GM23338 (cell line): ENCODE results near the gene ELF5. TPM values are rescaled to one million over a fixed set of nuclear protein-coding genes. Genes with fewer than 3 reads are reported as not detected.

Experiments used
- ATAC-seq: fragments of 200-7000 bp; cut with Tn5 transposase; 3 replicates; pipeline ENCODE4 v1.9.1; 2020
- DNase-seq: peaks from one replicate; pipeline ENCODE4 v3.0.0-alpha.2; 2015; ENCODE audit warnings: low spot score
- H2AFZ ChIP-seq: fragments of 200-600 bp; sonication (generic); 2 replicates; pipeline ENCODE4 v1.8.0; 2016; ENCODE audit warnings: antibody characterized with exemption, mild to moderate bottlenecking, moderate library complexity
- H3F3A ChIP-seq: fragments of 200-600 bp; sonication (generic); replicated peaks from 2 replicates; pipeline ENCODE4 v1.8.0; 2017; ENCODE audit warnings: antibody characterized with exemption, mixed run types, low read depth
- H3K27ac ChIP-seq: fragments of 200-600 bp; sonication (generic); 2 replicates; pipeline ENCODE4 v1.6.1; 2016; ENCODE audit warnings: low read depth
- H3K27me3 ChIP-seq: fragments of 200-600 bp; sonication (generic); 2 replicates; pipeline ENCODE4 v1.8.0; 2016; ENCODE audit warnings: mild to moderate bottlenecking, mixed run types, moderate library complexity; ENCODE audit not compliant: insufficient read depth
- H3K36me3 ChIP-seq: fragments of 200-600 bp; sonication (generic); 2 replicates; pipeline ENCODE4 v1.8.0; 2016; ENCODE audit warnings: mild to moderate bottlenecking; ENCODE audit not compliant: insufficient read depth
- H3K4me1 ChIP-seq: fragments of 200-600 bp; sonication (generic); 2 replicates; pipeline ENCODE4 v1.8.0; 2016; ENCODE audit warnings: mild to moderate bottlenecking, moderate library complexity; ENCODE audit not compliant: insufficient read depth
- H3K4me2 ChIP-seq: fragments of 200-600 bp; sonication (generic); 2 replicates; pipeline ENCODE4 v1.7.1; 2017; ENCODE audit warnings: mixed run types
- H3K4me3 ChIP-seq: fragments of 200-600 bp; sonication (generic); 2 replicates; pipeline ENCODE4 v1.6.1; 2016; ENCODE audit warnings: mixed run types
- H3K79me2 ChIP-seq: fragments of 200-600 bp; sonication (generic); replicated peaks from 2 replicates; pipeline ENCODE4 v1.8.0; 2017; ENCODE audit warnings: mild to moderate bottlenecking; ENCODE audit not compliant: insufficient read depth
- H3K9me2 ChIP-seq: fragments of 200-600 bp; sonication (generic); 2 replicates; pipeline ENCODE4 v1.8.0; 2017; ENCODE audit not compliant: insufficient read depth
- H4K20me1 ChIP-seq: fragments of 200-600 bp; sonication (generic); replicated peaks from 2 replicates; pipeline ENCODE4 v1.8.0; 2017; ENCODE audit warnings: mild to moderate bottlenecking; ENCODE audit not compliant: insufficient read depth
- H3K27ac Mint-ChIP-seq: 2 replicates; pipeline ENCODE4 v1.8.0; 2020; ENCODE audit warnings: inconsistent platforms, mild to moderate bottlenecking, moderate library complexity, mixed read lengths
- H3K27me3 Mint-ChIP-seq: 3 replicates; pipeline ENCODE4 v1.8.0; 2022; ENCODE audit warnings: low read depth, mild to moderate bottlenecking, moderate library complexity, mixed read lengths, inconsistent platforms; ENCODE audit not compliant: insufficient read depth, poor library complexity
- H3K36me3 Mint-ChIP-seq: 3 replicates; pipeline ENCODE4 v1.8.0; 2021; ENCODE audit warnings: low read depth, mild to moderate bottlenecking, inconsistent platforms, moderate library complexity, mixed read lengths
- H3K4me1 Mint-ChIP-seq: 3 replicates; pipeline ENCODE4 v1.8.0; 2020; ENCODE audit warnings: mild to moderate bottlenecking, inconsistent platforms, mixed read lengths
- H3K4me3 Mint-ChIP-seq: 3 replicates; pipeline ENCODE4 v1.8.0; 2021; ENCODE audit warnings: moderate library complexity, mild to moderate bottlenecking, inconsistent platforms, mixed read lengths
- H3K9me3 Mint-ChIP-seq: 3 replicates; pipeline ENCODE4 v1.8.0; 2020; ENCODE audit warnings: moderate library complexity, mild to moderate bottlenecking, inconsistent platforms, mixed read lengths
- CREB1 ChIP-seq: fragments of 250-450 bp; sonication (Bioruptor Pico); IDR thresholded peaks from 2 replicates; pipeline ENCODE4 v1.5.0; 2020; ENCODE audit warnings: low read depth, mild to moderate bottlenecking, moderate library complexity
- EZH2 ChIP-seq: fragments of 200-600 bp; sonication (generic); IDR thresholded peaks from one replicate; pipeline ENCODE4 v1.8.0; 2017; ENCODE audit warnings: antibody characterized with exemption, mild to moderate bottlenecking, low read depth; ENCODE audit not compliant: unreplicated experiment
- JUNB ChIP-seq: IDR thresholded peaks from one replicate; pipeline ENCODE4 v1.6.1; 2016; ENCODE audit warnings: antibody characterized with exemption; ENCODE audit not compliant: unreplicated experiment
- NANOG ChIP-seq: IDR thresholded peaks from 2 replicates; pipeline ENCODE4 v1.6.1; 2016; ENCODE audit warnings: antibody characterized with exemption, borderline replicate concordance
- POLR2AphosphoS5 ChIP-seq: IDR thresholded peaks from 2 replicates; pipeline ENCODE4 v1.6.1; 2016; ENCODE audit warnings: antibody characterized with exemption, low read depth
- STAT1 ChIP-seq: IDR thresholded peaks from one replicate; pipeline ENCODE4 v1.6.1; 2016; ENCODE audit warnings: antibody characterized with exemption; ENCODE audit not compliant: unreplicated experiment
- ZNF114 ChIP-seq: fragments of 250-450 bp; sonication (Bioruptor Pico); IDR thresholded peaks from 2 replicates; pipeline ENCODE4 v1.5.0; 2020; ENCODE audit warnings: mild to moderate bottlenecking, moderate library complexity
- ZNF331 ChIP-seq: fragments of 250-450 bp; sonication (Bioruptor Pico); IDR thresholded peaks from 2 replicates; pipeline ENCODE4 v1.5.0; 2020; ENCODE audit warnings: low read depth, mild to moderate bottlenecking, moderate library complexity
- polyA plus RNA-seq: library from polyadenylated mRNA; unstranded; fragments of >200 nt; fragmentation: Nextera tagmentation; extraction: Ambion mirVana; gene quantifications from 2 replicates; pipeline ENCODE4 v1.2.1, GENCODE V29; 2016
- total RNA-seq: library from RNA; depleted of rRNA; stranded (reverse); fragments of >200 nt; shearing (Covaris generic); gene quantifications from 2 replicates; pipeline ENCODE4 v1.2.3, GENCODE V29; 2014
- TF ChIP-seq, protein P1 (sequence below), 2 experiments: fragments of 200-600 bp in 1 of 2; sonication (generic) in 1 of 2; conservative IDR thresholded peaks; 2 replicates each; pipeline versions ENCODE4 v1.5.1 to v1.6.1; 2016 to 2017; ENCODE audit warnings: antibody characterized with exemption in 2 of 2, low read depth in 2 of 2, mild to moderate bottlenecking in 2 of 2, moderate library complexity in 1 of 2
- TF ChIP-seq, protein P2 (sequence below): fragments of 250-450 bp; sonication (Bioruptor Pico); IDR thresholded peaks from 2 replicates; pipeline ENCODE4 v1.5.0; 2020; ENCODE audit warnings: mild to moderate bottlenecking, moderate library complexity

The ELF5 gene
- total and polyA plus RNA-seq, 2 experiments from 2014 or later = not detected

DNA sequence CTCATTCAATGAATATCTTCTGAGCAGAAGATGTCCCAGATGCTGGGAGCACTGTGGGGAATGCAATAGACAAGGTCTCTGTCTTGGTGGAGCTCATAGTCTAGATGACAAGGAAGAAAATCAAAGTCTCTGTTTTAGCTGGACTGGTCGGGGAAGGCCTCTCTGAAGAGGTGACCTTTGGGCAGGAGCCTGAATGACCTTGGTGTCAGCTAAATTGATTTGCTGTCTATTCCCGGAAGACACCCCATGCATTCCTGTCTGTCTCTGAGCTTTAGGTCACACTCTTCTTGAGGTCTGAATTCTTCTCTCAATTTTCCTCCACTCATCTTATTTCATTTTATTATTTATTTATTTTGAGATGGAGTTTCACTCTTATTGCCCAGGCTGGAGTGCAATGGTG, 14.5 kb upstream of the ELF5 start (continued):
- no peak for TF ChIP-seq JUNB
- no peak for TF ChIP-seq ZNF114
- TF ChIP-seq, protein P1, sequence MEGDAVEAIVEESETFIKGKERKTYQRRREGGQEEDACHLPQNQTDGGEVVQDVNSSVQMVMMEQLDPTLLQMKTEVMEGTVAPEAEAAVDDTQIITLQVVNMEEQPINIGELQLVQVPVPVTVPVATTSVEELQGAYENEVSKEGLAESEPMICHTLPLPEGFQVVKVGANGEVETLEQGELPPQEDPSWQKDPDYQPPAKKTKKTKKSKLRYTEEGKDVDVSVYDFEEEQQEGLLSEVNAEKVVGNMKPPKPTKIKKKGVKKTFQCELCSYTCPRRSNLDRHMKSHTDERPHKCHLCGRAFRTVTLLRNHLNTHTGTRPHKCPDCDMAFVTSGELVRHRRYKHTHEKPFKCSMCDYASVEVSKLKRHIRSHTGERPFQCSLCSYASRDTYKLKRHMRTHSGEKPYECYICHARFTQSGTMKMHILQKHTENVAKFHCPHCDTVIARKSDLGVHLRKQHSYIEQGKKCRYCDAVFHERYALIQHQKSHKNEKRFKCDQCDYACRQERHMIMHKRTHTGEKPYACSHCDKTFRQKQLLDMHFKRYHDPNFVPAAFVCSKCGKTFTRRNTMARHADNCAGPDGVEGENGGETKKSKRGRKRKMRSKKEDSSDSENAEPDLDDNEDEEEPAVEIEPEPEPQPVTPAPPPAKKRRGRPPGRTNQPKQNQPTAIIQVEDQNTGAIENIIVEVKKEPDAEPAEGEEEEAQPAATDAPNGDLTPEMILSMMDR (conservative IDR thresholded peaks at IDR 0.05; ENCODE audit: low read depth in 2 of 2) = no peak

DNA sequence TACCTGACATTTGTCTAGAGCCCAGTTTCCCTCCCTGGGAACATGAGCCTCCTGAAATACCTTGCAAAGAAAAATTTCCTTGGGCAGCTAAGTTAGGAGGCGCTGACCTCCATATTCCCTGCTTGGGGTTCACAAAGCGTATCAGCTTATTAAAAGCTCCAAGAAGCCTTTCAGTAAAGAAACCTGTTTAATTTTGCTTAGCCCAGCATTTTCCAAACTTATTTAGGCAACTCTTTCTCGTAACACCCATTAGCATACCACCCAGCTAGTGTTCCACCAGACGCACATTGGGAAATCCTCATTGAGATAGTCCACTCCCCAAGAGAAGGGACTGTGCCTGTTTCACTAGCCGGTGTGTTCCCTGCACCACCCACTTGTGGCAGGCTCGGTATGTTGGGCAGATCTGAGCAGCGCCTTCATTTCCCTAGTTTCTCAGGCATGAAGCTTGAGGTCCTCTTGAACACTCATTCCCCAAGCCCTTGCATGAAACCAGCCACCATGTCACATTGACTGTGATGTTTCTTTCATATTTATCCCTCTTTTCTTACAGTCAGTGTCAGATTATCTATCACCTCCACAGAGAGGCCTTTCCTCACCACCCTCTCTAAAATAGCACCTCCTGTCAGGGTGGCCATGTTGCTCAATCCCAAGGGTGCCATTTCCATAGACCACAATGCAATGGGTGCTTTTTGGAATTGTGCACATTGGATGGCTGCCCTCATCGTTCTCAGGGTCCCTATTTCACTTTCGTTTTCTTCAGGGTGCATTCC, 12.5 kb upstream of the ELF5 start:
- H3K27ac Mint-ChIP-seq = no peak overlapping the region

DNA sequence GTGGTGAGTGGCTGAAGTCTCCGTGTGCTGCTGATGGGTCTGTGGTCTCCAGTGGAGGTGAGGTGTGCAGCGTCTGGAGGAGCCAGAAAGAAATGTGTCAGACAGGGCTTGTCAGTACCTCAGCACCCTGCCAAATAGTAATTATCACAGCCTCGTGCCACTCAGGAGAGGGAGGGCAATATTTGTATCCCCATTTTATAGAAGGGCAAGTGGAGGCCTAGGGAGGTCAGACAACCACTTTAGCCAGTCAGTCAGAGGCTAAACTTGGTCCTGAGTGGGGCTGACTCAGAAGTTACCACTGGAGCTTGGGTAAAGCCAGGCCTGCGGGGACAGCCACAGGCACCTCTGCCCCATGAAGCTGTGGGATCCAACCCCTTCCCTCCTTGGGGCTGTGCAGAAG, 11.5 kb upstream of the ELF5 start:
- H2AFZ ChIP-seq = no peak overlapping the region
- no peaks in the 10 kb centered on the region for H3K4me1 Mint-ChIP-seq
- H3K79me2 ChIP-seq = no peaks in the 10 kb centered on the region
- ATAC-seq (no peak), DNase-seq (no peak)
- H3K4me1 ChIP-seq = no peaks in the 10 kb centered on the region
- H3K27me3 Mint-ChIP-seq = no peaks in the 10 kb centered on the region
- no peaks in the 10 kb centered on the region for H4K20me1 ChIP-seq
- no peaks in the 10 kb centered on the region for H3K36me3 Mint-ChIP-seq
- no peak overlapping the region for H3K4me3 ChIP-seq
- H3K9me2 ChIP-seq = no peaks in the 10 kb centered on the region
- no peak overlapping the region for H3K27ac Mint-ChIP-seq
- no peaks in the 10 kb centered on the region for H3K9me3 Mint-ChIP-seq
- H3K36me3 ChIP-seq = no peaks in the 10 kb centered on the region
- H3F3A ChIP-seq = no peaks in the 10 kb centered on the region
- H3K27me3 ChIP-seq = no peaks in the 10 kb centered on the region
- H3K4me2 ChIP-seq = no peak overlapping the region
- no peak overlapping the region for H3K27ac ChIP-seq
- no peak overlapping the region for H3K4me3 Mint-ChIP-seq
- TF ChIP-seq ZNF331 (CRISPR knock-in tag) (no peak), POLR2AphosphoS5 (no peak), STAT1 (no peak), NANOG (no peak), EZH2 (no peak), JUNB (no peak)
- TF ChIP-seq, protein P2, sequence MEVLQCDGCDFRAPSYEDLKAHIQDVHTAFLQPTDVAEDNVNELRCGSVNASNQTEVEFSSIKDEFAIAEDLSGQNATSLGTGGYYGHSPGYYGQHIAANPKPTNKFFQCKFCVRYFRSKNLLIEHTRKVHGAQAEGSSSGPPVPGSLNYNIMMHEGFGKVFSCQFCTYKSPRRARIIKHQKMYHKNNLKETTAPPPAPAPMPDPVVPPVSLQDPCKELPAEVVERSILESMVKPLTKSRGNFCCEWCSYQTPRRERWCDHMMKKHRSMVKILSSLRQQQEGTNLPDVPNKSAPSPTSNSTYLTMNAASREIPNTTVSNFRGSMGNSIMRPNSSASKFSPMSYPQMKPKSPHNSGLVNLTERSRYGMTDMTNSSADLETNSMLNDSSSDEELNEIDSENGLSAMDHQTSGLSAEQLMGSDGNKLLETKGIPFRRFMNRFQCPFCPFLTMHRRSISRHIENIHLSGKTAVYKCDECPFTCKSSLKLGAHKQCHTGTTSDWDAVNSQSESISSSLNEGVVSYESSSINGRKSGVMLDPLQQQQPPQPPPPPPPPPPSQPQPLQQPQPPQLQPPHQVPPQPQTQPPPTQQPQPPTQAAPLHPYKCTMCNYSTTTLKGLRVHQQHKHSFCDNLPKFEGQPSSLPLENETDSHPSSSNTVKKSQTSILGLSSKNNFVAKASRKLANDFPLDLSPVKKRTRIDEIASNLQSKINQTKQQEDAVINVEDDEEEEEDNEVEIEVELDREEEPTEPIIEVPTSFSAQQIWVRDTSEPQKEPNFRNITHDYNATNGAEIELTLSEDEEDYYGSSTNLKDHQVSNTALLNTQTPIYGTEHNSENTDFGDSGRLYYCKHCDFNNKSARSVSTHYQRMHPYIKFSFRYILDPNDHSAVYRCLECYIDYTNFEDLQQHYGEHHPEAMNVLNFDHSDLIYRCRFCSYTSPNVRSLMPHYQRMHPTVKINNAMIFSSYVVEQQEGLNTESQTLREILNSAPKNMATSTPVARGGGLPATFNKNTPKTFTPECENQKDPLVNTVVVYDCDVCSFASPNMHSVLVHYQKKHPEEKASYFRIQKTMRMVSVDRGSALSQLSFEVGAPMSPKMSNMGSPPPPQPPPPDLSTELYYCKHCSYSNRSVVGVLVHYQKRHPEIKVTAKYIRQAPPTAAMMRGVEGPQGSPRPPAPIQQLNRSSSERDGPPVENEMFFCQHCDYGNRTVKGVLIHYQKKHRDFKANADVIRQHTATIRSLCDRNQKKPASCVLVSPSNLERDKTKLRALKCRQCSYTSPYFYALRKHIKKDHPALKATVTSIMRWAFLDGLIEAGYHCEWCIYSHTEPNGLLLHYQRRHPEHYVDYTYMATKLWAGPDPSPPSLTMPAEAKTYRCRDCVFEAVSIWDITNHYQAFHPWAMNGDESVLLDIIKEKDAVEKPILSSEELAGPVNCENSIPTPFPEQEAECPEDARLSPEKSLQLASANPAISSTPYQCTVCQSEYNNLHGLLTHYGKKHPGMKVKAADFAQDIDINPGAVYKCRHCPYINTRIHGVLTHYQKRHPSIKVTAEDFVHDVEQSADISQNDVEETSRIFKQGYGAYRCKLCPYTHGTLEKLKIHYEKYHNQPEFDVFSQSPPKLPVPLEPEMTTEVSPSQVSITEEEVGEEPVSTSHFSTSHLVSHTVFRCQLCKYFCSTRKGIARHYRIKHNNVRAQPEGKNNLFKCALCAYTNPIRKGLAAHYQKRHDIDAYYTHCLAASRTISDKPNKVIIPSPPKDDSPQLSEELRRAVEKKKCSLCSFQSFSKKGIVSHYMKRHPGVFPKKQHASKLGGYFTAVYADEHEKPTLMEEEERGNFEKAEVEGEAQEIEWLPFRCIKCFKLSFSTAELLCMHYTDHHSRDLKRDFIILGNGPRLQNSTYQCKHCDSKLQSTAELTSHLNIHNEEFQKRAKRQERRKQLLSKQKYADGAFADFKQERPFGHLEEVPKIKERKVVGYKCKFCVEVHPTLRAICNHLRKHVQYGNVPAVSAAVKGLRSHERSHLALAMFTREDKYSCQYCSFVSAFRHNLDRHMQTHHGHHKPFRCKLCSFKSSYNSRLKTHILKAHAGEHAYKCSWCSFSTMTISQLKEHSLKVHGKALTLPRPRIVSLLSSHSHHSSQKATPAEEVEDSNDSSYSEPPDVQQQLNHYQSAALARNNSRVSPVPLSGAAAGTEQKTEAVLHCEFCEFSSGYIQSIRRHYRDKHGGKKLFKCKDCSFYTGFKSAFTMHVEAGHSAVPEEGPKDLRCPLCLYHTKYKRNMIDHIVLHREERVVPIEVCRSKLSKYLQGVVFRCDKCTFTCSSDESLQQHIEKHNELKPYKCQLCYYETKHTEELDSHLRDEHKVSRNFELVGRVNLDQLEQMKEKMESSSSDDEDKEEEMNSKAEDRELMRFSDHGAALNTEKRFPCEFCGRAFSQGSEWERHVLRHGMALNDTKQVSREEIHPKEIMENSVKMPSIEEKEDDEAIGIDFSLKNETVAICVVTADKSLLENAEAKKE (CRISPR knock-in tag) = no peak

More for the DNA sequence above, 12.5 kb upstream of the ELF5 start:
- ATAC-seq (no peak), DNase-seq (no peak)
- Mint-ChIP-seq H3K4me3 (no peak overlapping the region), H3K9me3 (no peaks in the 10 kb centered on the region), H3K4me1 (no peaks in the 10 kb centered on the region), H3K36me3 (no peaks in the 10 kb centered on the region), H3K27me3 (no peaks in the 10 kb centered on the region)
- no peaks in the 10 kb centered on the region for H3K27me3 ChIP-seq
- H3K27ac ChIP-seq = no peak overlapping the region
- no peaks in the 10 kb centered on the region for H3K4me1 ChIP-seq
- H2AFZ ChIP-seq = no peak overlapping the region
- H3K4me3 ChIP-seq = no peak overlapping the region
- H3K4me2 ChIP-seq = no peak overlapping the region
- no peaks in the 10 kb centered on the region for H3K9me2 ChIP-seq
- TF ChIP-seq CREB1 (CRISPR knock-in tag) = no peak
- TF ChIP-seq POLR2AphosphoS5 = no peak
- no peak for TF ChIP-seq STAT1
- no peaks in the 10 kb centered on the region for H3K36me3 ChIP-seq
- no peaks in the 10 kb centered on the region for H4K20me1 ChIP-seq
- H3F3A ChIP-seq = no peaks in the 10 kb centered on the region
- no peaks in the 10 kb centered on the region for H3K79me2 ChIP-seq
